Stimulated activated naive CD4-positive, alpha-beta T cell treated with Interleukin-2 at 50 U/mL for 16 hours (primary cell): ENCODE results near the gene SLC9A3.
"Not testable (repeated sequence)": the region's sequence is repeated elsewhere in the genome, so short reads cannot be mapped to it uniquely, and the experiment has no call there.

Source experiments
- DNase-seq: peaks from one replicate; lab custom pipeline; 2025; lab: John Stamatoyannopoulos, UW

Gene SLC9A3

DNA sequence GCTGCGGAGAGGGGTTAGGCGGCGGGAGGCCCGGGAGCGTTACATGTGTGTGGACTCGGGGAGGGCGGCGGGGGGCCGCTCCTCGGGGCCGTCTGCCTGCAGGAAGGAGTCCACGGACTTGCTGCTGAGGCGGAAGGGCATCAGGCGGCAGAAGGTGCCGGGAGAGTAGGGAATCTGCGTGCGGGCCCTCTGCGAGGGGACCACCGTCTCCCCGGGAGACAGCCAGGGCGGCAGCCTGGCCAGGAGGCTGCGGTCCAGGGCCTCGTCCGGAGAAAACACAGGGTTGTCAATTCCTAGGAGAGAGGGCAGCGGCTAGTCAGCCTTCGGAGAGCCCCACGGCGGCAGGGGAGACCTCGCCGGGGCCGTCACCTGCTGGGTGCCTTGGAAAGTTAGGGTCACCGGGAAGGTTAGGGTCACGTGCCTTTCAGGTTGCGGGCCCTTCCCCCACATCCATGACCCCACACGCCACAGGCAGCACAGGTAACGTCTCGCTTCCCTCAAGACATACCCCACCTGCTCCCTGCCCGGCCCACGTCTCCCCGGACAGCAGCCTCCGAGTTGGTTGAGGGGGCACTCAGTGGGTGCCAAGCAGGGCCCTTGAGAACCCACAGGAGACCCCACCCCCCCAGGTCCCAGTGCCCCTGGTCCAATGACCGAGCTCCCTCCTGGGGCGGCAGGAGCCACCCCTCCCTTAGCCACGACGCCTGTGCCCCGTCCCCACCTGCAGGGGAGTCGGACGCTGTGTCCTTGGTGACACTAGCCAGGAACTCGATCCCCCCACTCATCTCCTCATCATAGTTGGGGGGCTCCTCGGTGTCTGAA, 49.2 kb downstream of the SLC9A3 start:
- no peak for DNase-seq

DNA sequence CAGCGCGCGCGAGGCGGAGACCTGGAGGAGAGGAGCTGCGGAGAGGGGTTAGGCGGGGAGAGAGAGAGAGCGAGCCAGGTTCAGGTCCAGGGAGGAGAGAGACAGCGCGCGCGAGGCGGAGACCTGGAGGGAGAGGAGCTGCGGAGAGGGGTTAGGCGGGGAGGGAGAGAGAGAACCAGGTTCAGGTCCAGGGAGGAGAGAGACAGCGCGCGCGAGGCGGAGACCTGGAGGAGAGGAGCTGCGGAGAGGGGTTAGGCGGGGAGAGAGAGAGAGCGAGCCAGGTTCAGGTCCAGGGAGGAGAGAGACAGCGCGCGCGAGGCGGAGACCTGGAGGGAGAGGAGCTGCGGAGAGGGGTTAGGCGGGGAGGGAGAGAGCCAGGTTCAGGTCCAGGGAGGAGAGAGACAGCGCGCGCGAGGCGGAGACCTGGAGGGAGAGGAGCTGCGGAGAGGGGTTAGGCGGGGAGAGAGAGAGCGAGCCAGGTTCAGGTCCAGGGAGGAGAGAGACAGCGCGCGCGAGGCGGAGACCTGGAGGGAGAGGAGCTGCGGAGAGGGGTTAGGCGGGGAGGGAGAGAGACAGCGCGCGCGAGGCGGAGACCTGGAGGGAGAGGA, 49.9 kb downstream of the SLC9A3 start:
- DNase-seq: not testable (repeated sequence)

- no peak for DNase-seq
Observed at GRCh38 chr5:473551-474192, 50.6 kb downstream of the SLC9A3 start.

DNA sequence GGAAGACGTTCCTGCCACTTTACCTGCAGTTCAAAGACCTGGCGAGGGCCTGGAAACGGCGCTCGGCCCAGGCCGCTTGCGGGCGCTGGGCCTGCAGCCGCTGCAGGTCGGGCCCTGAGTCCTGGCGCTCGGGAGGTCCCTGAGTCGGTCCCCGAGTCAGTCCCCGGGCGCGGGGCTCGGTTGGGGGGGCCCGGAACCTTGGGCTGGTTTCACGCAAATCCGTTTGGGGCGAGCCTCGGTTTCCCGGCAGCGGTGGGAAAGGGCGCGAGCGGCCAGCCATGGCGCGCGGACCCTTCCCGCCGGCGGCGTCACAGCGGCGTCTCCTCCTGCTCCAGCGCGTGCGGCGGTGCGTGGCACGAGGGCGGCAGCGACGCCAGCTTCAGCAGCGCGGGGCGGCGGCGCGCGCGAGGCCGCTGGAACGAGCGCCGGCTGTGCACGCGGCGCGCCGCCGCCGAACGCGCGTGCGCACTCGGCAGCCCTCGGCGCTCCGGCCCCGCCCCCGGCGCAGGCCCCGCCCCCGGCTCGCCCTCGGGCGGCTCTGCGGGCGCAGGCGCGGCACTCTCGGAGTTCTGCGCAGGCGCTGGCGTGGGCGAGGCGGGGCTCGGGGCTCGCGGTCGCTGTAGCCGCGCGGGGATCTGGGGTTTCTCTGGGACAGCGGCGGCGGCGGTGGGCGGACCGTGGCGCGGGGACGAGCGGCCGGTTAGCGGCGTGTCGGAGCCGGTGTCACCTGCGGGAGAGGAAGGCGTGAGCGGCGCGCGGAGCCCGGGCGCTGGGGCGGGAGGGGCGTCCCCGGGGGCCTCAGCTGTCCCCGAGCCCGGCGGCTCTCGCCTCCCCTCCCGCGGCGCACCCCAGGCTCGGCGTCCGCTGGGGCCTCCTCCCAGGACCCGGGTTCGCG, 51.3 kb downstream of the SLC9A3 start:
- peak; percentile 83 for DNase-seq

DNA sequence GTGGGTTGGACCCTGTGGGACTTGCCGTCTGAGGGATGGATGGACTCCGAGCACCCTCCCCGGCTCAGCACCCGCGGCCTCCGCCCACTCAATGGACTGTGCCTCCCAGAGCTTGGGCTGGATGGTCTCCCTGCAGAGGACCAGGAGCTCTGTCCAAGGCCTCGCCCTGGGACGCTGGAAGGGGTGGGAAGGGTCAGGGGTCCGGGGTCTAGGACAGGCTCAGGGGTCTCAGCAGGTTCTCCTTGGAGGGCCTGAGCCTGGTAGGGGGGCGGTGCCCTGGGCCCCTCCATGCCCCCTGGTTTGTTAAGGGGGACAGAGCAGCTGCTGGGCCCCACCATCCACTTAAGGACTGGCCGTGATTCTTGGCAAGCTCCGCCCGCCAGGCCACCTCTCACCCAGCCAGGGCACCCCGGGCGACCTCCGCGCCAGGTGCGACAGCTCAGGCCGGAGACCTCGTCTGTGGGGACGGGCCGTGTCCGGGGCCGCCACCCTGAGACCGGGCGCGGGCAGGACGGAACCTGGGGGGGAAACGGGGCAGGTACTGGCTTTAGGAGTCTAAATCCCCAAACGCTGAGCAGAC, 52.1 kb downstream of the SLC9A3 start:
- DNase-seq: no peak

DNA sequence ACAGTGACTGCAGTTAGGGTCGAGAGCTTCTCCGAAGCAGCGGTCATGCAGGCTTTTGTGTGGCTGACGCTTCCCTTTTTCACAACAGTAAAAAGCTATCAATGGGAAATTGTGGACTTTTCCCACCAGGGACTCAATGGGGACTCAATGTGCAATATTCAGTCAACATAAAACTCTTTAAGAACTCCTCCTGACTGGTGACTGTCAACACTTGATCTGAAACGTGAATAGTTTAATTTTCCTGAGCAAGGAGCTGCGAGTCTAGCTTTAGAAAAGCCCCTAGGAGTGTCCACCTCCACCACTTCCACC, 52.5 kb downstream of the SLC9A3 start:
- DNase-seq: no peak

- no peak for DNase-seq
Observed at GRCh38 chr5:470961-471749, 53.1 kb downstream of the SLC9A3 start.

DNA sequence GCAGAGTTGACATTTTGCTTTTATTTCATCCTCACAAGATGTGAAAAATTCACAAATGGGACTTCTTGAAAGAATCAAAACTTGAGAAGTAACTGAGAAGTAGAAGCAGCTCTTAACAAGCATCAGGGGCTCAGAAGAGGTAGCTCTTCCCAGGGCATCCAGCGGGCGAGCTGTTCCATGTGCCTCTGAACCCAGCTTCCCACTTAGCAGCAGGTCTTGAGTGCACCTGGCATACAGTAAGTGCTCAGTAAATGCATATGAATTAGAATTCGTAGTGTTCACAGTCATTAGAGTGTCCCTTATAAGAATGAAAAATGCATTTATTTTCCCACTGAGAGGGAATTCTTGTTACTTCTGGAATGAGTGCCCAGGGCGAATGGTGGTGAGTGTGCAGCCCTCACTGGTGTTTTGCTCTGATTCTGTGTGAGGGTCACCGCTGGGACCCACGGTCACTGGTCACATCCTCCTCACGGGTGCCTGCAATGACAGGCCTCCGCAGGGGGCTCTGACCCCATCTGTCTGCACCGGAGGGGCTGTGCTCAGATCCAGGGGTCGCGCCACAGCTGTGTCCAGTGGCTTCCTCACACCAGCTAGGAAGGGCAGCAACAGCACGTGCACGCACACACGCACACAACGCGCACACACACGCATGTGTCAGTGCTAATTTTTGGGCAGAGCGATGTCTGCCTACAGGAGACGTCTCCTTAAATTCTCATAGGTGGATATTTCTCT, 54.3 kb downstream of the SLC9A3 start:
- DNase-seq: no peak

GRCh38 chr5:468401-468800, 55.8 kb downstream of the SLC9A3 start:
- DNase-seq: no peak

DNA sequence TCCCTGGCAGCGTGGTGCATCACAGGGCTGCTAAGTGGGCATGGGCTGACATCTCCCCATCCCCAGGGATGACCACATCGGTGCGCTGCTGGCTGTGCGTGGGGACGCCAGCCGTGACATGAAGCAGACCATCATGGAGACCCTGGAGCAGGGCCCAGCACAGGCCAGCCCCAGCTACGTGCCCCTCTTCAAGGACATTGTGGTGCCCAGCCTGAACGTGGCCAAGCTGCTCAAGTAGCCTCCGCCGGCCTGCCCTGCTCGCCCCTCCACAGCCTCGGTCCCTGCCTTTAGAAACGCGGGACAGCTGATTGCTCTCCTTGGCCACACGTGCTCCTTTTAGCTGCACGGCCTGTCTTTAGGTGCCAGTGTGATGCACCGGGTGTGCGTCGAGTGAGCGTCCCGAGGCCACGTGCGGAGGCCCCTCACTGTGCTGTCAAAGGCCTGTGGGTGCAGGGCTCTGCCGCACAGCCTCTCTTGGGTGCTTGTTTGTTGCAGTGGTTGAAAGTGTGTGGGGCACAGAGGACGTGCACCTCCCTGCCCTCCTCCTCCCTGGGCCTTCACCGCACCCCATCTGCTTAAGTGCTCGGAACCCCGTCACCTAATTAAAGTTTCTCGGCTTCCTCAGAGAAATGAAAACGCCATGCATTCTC, 57.5 kb downstream of the SLC9A3 start:
- no peak for DNase-seq

DNA sequence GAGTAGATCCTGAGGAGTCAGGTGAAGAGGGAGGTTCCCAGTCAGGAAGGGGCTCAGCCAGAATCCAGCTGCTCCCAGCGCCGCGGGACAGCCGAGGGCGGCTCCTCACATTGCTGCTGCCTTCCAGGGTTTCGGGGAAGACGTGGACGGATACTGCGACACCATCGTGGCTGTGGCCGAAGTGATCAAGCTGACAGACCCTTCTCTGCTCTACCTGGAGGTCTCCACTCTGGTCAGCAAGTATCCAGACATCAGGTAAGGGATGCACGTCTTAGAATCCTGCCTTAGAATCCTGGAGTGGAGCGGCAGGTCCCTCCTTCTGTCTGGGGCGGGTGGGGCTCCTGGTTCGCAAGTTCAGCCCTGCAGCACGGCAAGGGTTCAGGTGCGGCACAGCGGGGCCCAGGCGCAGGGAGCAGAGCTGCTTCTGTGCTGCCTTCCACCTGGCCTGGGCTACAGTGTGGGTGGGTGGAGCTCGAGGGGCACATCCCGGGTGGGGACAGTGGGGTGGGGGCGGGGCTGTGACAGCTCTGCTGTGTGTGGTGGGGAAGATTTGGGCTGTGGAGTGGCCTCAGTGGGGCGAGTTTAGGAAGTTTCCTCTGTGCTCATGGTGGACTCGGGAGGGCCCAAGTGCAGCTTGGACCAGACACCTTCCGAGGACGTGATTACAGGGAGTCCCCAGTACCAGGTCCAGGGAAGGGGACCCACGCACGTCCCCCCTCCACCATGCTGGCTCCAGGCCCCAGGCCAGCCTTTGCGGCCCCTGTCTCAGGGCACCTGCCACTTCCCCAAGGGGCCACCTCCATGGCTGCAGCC, 58.5 kb downstream of the SLC9A3 start:
- no peak for DNase-seq

DNA sequence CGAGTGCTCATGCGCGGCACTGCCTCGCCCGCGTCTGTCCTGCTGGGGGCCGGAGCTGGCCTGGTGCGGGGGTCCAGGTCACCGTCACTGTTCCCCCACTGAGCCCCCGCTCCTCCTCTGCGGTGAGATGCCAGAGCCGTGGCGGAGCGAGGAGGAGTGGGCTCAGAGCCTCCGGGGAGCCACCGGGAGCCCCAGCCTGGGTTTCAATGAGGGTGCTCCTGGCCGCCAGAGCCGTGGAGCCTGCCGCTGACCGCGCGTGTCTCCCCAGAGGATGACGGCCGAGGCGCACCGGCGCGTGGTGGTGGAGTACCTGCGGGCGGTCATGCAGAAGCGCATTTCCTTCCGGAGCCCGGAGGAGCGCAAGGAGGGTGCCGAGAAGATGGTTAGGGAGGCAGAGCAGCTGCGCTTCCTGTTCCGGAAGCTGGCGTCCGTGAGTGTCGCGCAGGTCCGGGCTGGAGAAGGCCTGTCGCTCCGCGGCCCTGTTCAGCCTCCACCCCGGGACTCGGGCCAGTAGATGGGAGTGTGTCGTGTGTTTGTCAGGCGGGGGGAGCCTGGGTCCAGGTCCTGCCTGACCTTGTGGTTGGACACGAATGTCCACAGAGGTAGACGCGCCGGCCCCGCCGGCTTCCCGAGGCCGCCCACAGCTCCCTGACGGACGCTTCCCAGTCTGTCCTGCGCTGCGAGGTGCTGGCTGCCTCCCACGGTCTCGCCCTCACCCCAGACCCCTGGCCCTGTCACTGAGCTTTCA, 59.2 kb downstream of the SLC9A3 start:
- no peak for DNase-seq

GRCh38 chr5:464446-464842, 59.8 kb downstream of the SLC9A3 start:
- no peak for DNase-seq

GRCh38 chr5:463952-464351, 60.3 kb downstream of the SLC9A3 start:
- peak; percentile 85 for DNase-seq

- no peak for DNase-seq
Observed at GRCh38 chr5:463301-463700, 60.9 kb downstream of the SLC9A3 start.

DNA sequence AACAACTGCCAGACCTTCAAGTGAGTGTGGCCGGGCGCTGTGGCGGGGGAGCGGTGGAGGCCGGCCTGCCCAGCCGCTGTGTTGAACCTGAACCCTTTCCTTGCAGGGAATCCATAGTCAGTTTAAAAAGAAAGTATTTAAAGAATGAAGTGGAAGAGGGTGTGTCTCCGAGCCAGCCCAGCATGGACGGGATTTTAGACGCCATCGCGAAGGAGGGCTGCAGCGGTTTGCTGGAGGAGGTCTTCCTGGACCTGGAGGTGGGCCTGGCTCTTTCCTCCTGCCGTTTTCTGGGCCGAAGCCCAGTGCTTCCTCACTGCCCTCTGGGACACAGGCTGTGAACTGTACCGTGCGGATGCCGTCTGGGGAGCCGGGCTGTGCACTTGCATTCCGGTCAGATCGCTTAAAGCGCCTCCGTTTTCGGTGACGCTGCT, 62.2 kb downstream of the SLC9A3 start:
- no peak for DNase-seq

- DNase-seq: no peak
Observed at GRCh38 chr5:460273-460625, 64.0 kb downstream of the SLC9A3 start.

GRCh38 chr5:459562-460272, 64.5 kb downstream of the SLC9A3 start:
- DNase-seq: no peak
